ENCODE results near the gene TMEM192. TPM values are rescaled to one million over a fixed set of nuclear protein-coding genes. Genes with fewer than 3 reads are reported as not detected.
"Not testable (repeated sequence)": the region's sequence is repeated elsewhere in the genome, so short reads cannot be mapped to it uniquely, and the experiment has no call there.

Gene TMEM192
- total RNA-seq, 1 donor from 2014 or later = 23.3 TPM

- Histone ChIP-seq H3K27me3 (ENCODE audit: low read depth) (no peaks in the 10 kb centered on the region), H3K36me3 (no peaks in the 10 kb centered on the region), H3K27ac (no peak overlapping the region), H3K4me3 (no peak overlapping the region), H3K4me1 (no peaks in the 10 kb centered on the region), H3K9me3 (no peaks in the 10 kb centered on the region)
- TF ChIP-seq CTCF (IDR thresholded peaks at IDR 0.05) = peak; percentile 92
- intact Hi-C loops (cut with DNase I) = loop anchor here (5.0 kb wide), 1 partner anchor 336 kb away; no protein-coding TSS in a partner anchor
- DNase-seq = no peak
- peak; percentile 84 to 86 for ATAC-seq
Measured at GRCh38 chr4:165131247-165131832, 18.7 kb upstream of the TMEM192 start.

GRCh38 chr4:165129924-165130323, 17.3 kb upstream of the TMEM192 start:
- TF ChIP-seq CTCF (IDR thresholded peaks at IDR 0.05) = no peak
- DNase-seq (no peak), ATAC-seq (no peak)
- Histone ChIP-seq H3K27me3 (ENCODE audit: low read depth) (no peaks in the 10 kb centered on the region), H3K4me1 (no peaks in the 10 kb centered on the region), H3K27ac (no peak overlapping the region), H3K4me3 (no peak overlapping the region), H3K36me3 (no peaks in the 10 kb centered on the region), H3K9me3 (no peaks in the 10 kb centered on the region)
- intact Hi-C loops (cut with DNase I) = loop anchor here (5.0 kb wide), 1 partner anchor 337 kb away; no protein-coding TSS in a partner anchor

GRCh38 chr4:165125869-165126499, 13.3 kb upstream of the TMEM192 start:
- ATAC-seq; DNase-seq; intact Hi-C loops (cut with DNase I); H3K27ac ChIP-seq; H3K4me1 ChIP-seq; H3K9me3 ChIP-seq; H3K4me3 ChIP-seq; H3K27me3 ChIP-seq (ENCODE audit: low read depth); H3K36me3 ChIP-seq: not testable (repeated sequence)

GRCh38 chr4:165124488-165124887, 11.8 kb upstream of the TMEM192 start:
- no peak for DNase-seq
- intact Hi-C loops (cut with DNase I) = no loop called here
- no peak overlapping the region for H3K4me3 ChIP-seq
- no peaks in the 10 kb centered on the region for H3K4me1 ChIP-seq
- H3K27me3 ChIP-seq (ENCODE audit: low read depth) = peaks cover 4% of the 10 kb centered on the region
- ATAC-seq = no peak
- no peaks in the 10 kb centered on the region for H3K9me3 ChIP-seq
- H3K36me3 ChIP-seq = no peaks in the 10 kb centered on the region
- H3K27ac ChIP-seq = no peak overlapping the region
- TF ChIP-seq CTCF (IDR thresholded peaks at IDR 0.05) = no peak

- no peak for ATAC-seq
Measured at GRCh38 chr4:165118256-165118909, 5.7 kb upstream of the TMEM192 start.

More at GRCh38 chr4:165118256-165118909, 5.7 kb upstream of the TMEM192 start:
- H3K4me3 ChIP-seq = no peak overlapping the region
- DNase-seq = no peak
- intact Hi-C loops (cut with DNase I) = no loop called here
- H3K9me3 ChIP-seq = no peaks in the 10 kb centered on the region
- no peak overlapping the region for H3K27ac ChIP-seq
- no peaks in the 10 kb centered on the region for H3K36me3 ChIP-seq
- H3K27me3 ChIP-seq (ENCODE audit: low read depth) = peaks cover 4% of the 10 kb centered on the region
- TF ChIP-seq CTCF (IDR thresholded peaks at IDR 0.05) = no peak
- peaks cover 2% of the 10 kb centered on the region for H3K4me1 ChIP-seq

Measured in lower lobe of right lung (tissue), 2 donors.